HCT116 (cell line): ENCODE data around the gene NCBP3. TPM values are rescaled to one million over a fixed set of nuclear protein-coding genes. Genes with fewer than 3 reads are reported as not detected.
A peak's percentile ranks its signal among the peaks of the same experiment; 100 is the strongest.

Source experiments
- ATAC-seq: fragments of 200-7000 bp; cut with Tn5 transposase; 2 replicates; pipeline ENCODE4 v1.9.1; 2020; ENCODE audit warnings: mild to moderate bottlenecking, moderate library complexity
- BruUV-seq: library from RNA; stranded (reverse); fragments of 400-500 nt; replicated peaks from 2 replicates; lab custom pipeline; 2021; lab: Mats Ljungman, UMichigan
- CTCF ChIA-PET: fragments of 300-600 bp; sonication (Branson Sonifier 250); formaldehyde crosslinking; loops from one replicate; lab custom pipeline; 2021; ENCODE audit warnings: antibody characterized with exemption; lab: Charles Lee
- POLR2A ChIA-PET: fragments of 300-600, 350-600 bp; sonication (Branson Sonifier 250); formaldehyde crosslinking; loops from one replicate; lab custom pipeline; 2021; ENCODE audit warnings: antibody characterized with exemption; lab: Charles Lee
- RAD21 ChIA-PET, 2 experiments: fragments of 300-600 bp; sonication (Branson Sonifier 250); formaldehyde crosslinking; loops; one replicate each; lab custom pipeline; 2023; ENCODE audit warnings: low total read pairs in 2 of 2; ENCODE audit not compliant: uncharacterized antibody in 2 of 2, unreplicated experiment in 2 of 2, low non-redundant PET in 1 of 2; lab: Charles Lee
- DNase-seq: peaks from one replicate; pipeline ENCODE4 v3.0.0-alpha.2; 2010; ENCODE audit warnings: low read depth, low spot score
- H2AFZ ChIP-seq: fragments of 200-600 bp; shearing (Covaris generic), sonication (generic); 2 replicates; pipeline ENCODE4 v1.6.1; 2017; ENCODE audit warnings: low read depth, mixed run types, mixed read lengths, antibody characterized with exemption, low read length; ENCODE audit not compliant: poor library complexity, severe bottlenecking
- H3K27ac ChIP-seq: 2 replicates; pipeline ENCODE4 v1.5.1; 2012; ENCODE audit warnings: low read depth, low read length
- H3K27me3 ChIP-seq: fragments of 200-600 bp; sonication (generic); 2 replicates; pipeline ENCODE4 v1.6.1; 2016; ENCODE audit warnings: mixed run types, low read length, mixed read lengths; ENCODE audit not compliant: insufficient read depth
- H3K36me3 ChIP-seq, 2 experiments: fragments of 200-500 bp in 1 of 2; fragments of 200-600 bp in 1 of 2; sonication (Bioruptor generic) in 1 of 2; sonication (generic) in 1 of 2; 2 replicates each; pipeline versions ENCODE4 v1.5.1 to v1.6.1; 2014 to 2016; ENCODE audit warnings: low read length in 2 of 2, inconsistent platforms in 1 of 2, mixed read lengths in 1 of 2, mixed run types in 1 of 2; ENCODE audit not compliant: insufficient read depth in 2 of 2, control insufficient read depth in 1 of 2
- H3K4me1 ChIP-seq, 2 experiments: fragments of 200-600 bp in 1 of 2; sonication (generic) in 1 of 2; 2 replicates each; pipeline versions ENCODE4 v1.5.1 to v1.6.1; 2012 to 2017; ENCODE audit warnings: low read length in 2 of 2, inconsistent platforms in 1 of 2, mild to moderate bottlenecking in 1 of 2, mixed read lengths in 1 of 2, mixed run types in 1 of 2, moderate library complexity in 1 of 2; ENCODE audit not compliant: insufficient read depth in 2 of 2, control insufficient read depth in 1 of 2
- H3K4me2 ChIP-seq: fragments of 200-600 bp; sonication (generic); 2 replicates; pipeline ENCODE4 v1.6.1; 2017; ENCODE audit warnings: mixed run types, low read length, mixed read lengths
- H3K4me3 ChIP-seq, 2 experiments: fragments of 200-600 bp in 1 of 2; sonication (generic) in 1 of 2; replicated peaks in 1 of 2; 2 replicates each; pipeline ENCODE4 v1.5.1; 2011 to 2016; ENCODE audit warnings: low read length in 2 of 2, control low read depth in 1 of 2, low read depth in 1 of 2, mild to moderate bottlenecking in 1 of 2, mixed read lengths in 1 of 2, mixed run types in 1 of 2
- H3K79me2 ChIP-seq: fragments of 200-600 bp; sonication (generic); 2 replicates; pipeline ENCODE4 v1.6.1; 2017; ENCODE audit warnings: mild to moderate bottlenecking, mixed run types, low read length, moderate library complexity, mixed read lengths; ENCODE audit not compliant: insufficient read depth
- H3K9ac ChIP-seq: fragments of 200-600 bp; sonication (generic); 2 replicates; pipeline ENCODE4 v1.6.1; 2016; ENCODE audit warnings: low read length, mixed read lengths
- H3K9me2 ChIP-seq: fragments of 200-600 bp; sonication (generic), shearing (Covaris generic); 2 replicates; pipeline ENCODE4 v1.6.1; 2017; ENCODE audit warnings: mixed run types, mild to moderate bottlenecking, moderate library complexity; ENCODE audit not compliant: insufficient read depth
- H3K9me3 ChIP-seq, 2 experiments: fragments of 200-500 bp in 1 of 2; fragments of 200-600 bp in 1 of 2; sonication (Bioruptor generic) in 1 of 2; sonication (generic) in 1 of 2; 2 replicates each; pipeline ENCODE4 v1.6.1; 2014 to 2017; ENCODE audit warnings: low read length in 2 of 2, mixed read lengths in 2 of 2, inconsistent platforms in 1 of 2, low read depth in 1 of 2, mild to moderate bottlenecking in 1 of 2, mixed run types in 1 of 2, moderate library complexity in 1 of 2; ENCODE audit not compliant: control insufficient read depth in 1 of 2, insufficient read depth in 1 of 2
- H4K20me1 ChIP-seq: fragments of 200-600 bp; sonication (generic), shearing (Covaris generic); 2 replicates; pipeline ENCODE4 v1.6.1; 2017; ENCODE audit warnings: mixed run types, mild to moderate bottlenecking, moderate library complexity; ENCODE audit not compliant: insufficient read depth
- CBX3 ChIP-seq: IDR thresholded peaks from 2 replicates; pipeline ENCODE4 v1.6.1; 2012; ENCODE audit warnings: low read depth
- CEBPB ChIP-seq: IDR thresholded peaks from 2 replicates; pipeline ENCODE4 v1.6.1; 2012; ENCODE audit warnings: low read depth
- EGR1 ChIP-seq: IDR thresholded peaks from 2 replicates; pipeline ENCODE4 v1.6.1; 2012; ENCODE audit warnings: low read depth
- EZH2 ChIP-seq: fragments of 200-600 bp; sonication (generic); IDR thresholded peaks from 2 replicates; pipeline ENCODE4 v1.6.1; 2017; ENCODE audit warnings: antibody characterized with exemption, mixed run types
- EZH2phosphoT487 ChIP-seq: fragments of 200-600 bp; IDR thresholded peaks from 2 replicates; pipeline ENCODE4 v1.6.1; 2018; ENCODE audit warnings: antibody characterized with exemption, borderline replicate concordance
- FOSL1 ChIP-seq: IDR thresholded peaks from 2 replicates; pipeline ENCODE4 v1.6.1; 2012; ENCODE audit warnings: low read depth
- JUND ChIP-seq: IDR thresholded peaks from 2 replicates; pipeline ENCODE4 v1.6.1; 2012
- RAD21 ChIP-seq: IDR thresholded peaks from 2 replicates; pipeline ENCODE4 v1.6.1; 2012; ENCODE audit warnings: low read depth, mild to moderate bottlenecking
- SIN3A ChIP-seq: IDR thresholded peaks from 2 replicates; pipeline ENCODE4 v1.6.1; 2012; ENCODE audit warnings: low read depth
- SP1 ChIP-seq: IDR thresholded peaks from 2 replicates; pipeline ENCODE4 v1.6.1; 2012; ENCODE audit warnings: low read depth
- TCF7L2 ChIP-seq: IDR thresholded peaks from 2 replicates; pipeline ENCODE4 v1.7.0; 2011; ENCODE audit warnings: borderline replicate concordance, inconsistent platforms; ENCODE audit not compliant: insufficient read depth, insufficient read length; ENCODE audit errors: extremely low read depth
- intact Hi-C: fragments of 100-400 bp; cut with micrococcal nuclease; formaldehyde crosslinking; loops from 2 replicates; pipeline ENCODE4 v1.10.0; 2022
- total RNA-seq: library from RNA; stranded (reverse); gene quantifications from one replicate; pipeline ENCODE4 v1.2.1, GENCODE V29; 2021; ENCODE audit not compliant: unreplicated experiment
- TF ChIP-seq, protein P1 (sequence below), 3 experiments: fragments of 200-600 bp in 1 of 3; sonication (generic) in 1 of 3; IDR thresholded peaks in 2 of 3; conservative IDR thresholded peaks in 1 of 3; 2 replicates each; pipeline ENCODE4 v1.5.1; 2012 to 2017; ENCODE audit warnings: low read depth in 2 of 3, low read length in 2 of 3, antibody characterized with exemption in 1 of 3, borderline replicate concordance in 1 of 3, control low read depth in 1 of 3, mild to moderate bottlenecking in 1 of 3, mixed read lengths in 1 of 3, mixed run types in 1 of 3, moderate library complexity in 1 of 3; ENCODE audit not compliant: insufficient read depth in 1 of 3
- TF ChIP-seq, protein P2 (sequence below): IDR thresholded peaks from 2 replicates; pipeline ENCODE4 v1.6.1; 2012
- TF ChIP-seq, protein P3 (sequence below): IDR thresholded peaks from 2 replicates; pipeline ENCODE4 v1.6.1; 2012

The NCBP3 gene
- total RNA-seq, 1 experiment from 2014 or later, result 46.5 TPM

DNA sequence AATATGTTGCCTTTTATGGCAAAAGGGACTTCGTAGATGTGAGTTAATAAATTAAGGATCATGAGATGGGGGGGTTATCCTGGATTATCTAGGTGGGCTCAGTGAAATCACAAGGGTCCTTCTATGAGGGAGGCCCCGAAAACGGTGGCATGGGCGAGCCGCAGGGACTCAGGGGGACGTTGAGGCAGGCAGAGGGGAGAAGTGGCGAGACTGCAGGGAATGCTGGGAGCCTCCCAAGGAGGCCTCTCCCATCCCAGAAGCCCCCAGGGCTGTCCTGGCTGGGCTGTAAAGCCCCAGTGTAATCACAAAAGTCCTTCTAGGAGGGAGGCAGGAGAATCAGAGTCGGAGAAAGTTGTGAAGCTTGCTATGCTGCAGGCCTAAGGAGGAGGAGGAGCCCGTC lies 80.1 kb downstream of the NCBP3 start:
- CTCF ChIA-PET, result interaction anchor here (1.2 kb wide), 1 partner anchor 28 kb away, joined by 3 read pairs; no protein-coding TSS in a partner anchor
- TF ChIP-seq, protein P1, sequence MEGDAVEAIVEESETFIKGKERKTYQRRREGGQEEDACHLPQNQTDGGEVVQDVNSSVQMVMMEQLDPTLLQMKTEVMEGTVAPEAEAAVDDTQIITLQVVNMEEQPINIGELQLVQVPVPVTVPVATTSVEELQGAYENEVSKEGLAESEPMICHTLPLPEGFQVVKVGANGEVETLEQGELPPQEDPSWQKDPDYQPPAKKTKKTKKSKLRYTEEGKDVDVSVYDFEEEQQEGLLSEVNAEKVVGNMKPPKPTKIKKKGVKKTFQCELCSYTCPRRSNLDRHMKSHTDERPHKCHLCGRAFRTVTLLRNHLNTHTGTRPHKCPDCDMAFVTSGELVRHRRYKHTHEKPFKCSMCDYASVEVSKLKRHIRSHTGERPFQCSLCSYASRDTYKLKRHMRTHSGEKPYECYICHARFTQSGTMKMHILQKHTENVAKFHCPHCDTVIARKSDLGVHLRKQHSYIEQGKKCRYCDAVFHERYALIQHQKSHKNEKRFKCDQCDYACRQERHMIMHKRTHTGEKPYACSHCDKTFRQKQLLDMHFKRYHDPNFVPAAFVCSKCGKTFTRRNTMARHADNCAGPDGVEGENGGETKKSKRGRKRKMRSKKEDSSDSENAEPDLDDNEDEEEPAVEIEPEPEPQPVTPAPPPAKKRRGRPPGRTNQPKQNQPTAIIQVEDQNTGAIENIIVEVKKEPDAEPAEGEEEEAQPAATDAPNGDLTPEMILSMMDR (IDR thresholded peaks at IDR 0.05 in 2 of 3, conservative IDR thresholded peaks at IDR 0.05 in 1 of 3; ENCODE audit: borderline replicate concordance in 1 of 3, insufficient read depth in 1 of 3, low read depth in 2 of 3, low read length in 2 of 3), result no peak
- TF ChIP-seq TCF7L2 (no peak), JUND (no peak)
- DNase-seq (no peak), ATAC-seq (no peak)
- Histone ChIP-seq H3K27ac (no peak overlapping the region), H3K4me1 (peaks cover 0 to 17% of the 10 kb centered on the region in 2 experiments; a peak in 2 of 4 replicates), H3K9me3 (no peaks in the 10 kb centered on the region), H3K36me3 (no peaks in the 10 kb centered on the region), H2AFZ (peak overlapping the region; percentile 68), H3K4me2 (peak overlapping the region; percentile 66), H3K27me3 (no peaks in the 10 kb centered on the region), H3K79me2 (no peaks in the 10 kb centered on the region), H3K9me2 (no peaks in the 10 kb centered on the region), H3K9ac (peak overlapping the region; percentile 8; the same call in 1 of the 2 replicates), H3K4me3 (0 out of 4 replicates have a peak overlapping the region, but pooled peaks of 1 of the 2 experiments have one; percentile 25), H4K20me1 (no peaks in the 10 kb centered on the region)
- RAD21 ChIA-PET, result no interaction called here
- intact Hi-C loops, result no loop called here
- no TSS peak for BruUV-seq
- POLR2A ChIA-PET, result no interaction called here

DNA sequence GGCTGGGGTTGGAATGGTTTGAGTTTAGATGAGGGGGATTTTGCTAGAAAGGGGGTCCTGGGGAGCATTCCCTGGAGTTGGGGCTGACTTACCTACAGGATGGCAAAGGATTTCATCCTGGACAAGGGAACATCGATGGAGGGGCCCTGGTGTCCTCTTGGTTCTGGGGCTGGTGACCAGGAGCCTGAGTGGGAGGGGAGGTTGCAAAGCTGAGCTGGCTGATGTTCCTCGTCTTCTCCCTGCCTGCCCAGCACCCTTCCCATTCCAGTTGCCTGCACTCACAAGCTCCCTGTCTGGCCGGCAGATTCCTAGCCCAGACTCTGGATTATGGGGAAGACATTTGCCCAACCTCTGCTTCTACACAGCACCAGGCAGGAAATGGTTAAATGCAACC lies 82.3 kb downstream of the NCBP3 start:
- Histone ChIP-seq H3K9ac (no peak overlapping the region), H3K4me2 (no peak overlapping the region), H3K27ac (no peak overlapping the region), H3K4me3 (no peak overlapping the region), H3K27me3 (no peaks in the 10 kb centered on the region), H3K9me3 (no peaks in the 10 kb centered on the region), H3K9me2 (no peaks in the 10 kb centered on the region), H3K36me3 (no peaks in the 10 kb centered on the region), H4K20me1 (no peaks in the 10 kb centered on the region), H2AFZ (no peak overlapping the region), H3K4me1 (peaks cover 0 to 17% of the 10 kb centered on the region in 2 experiments; a peak in 2 of 4 replicates), H3K79me2 (no peaks in the 10 kb centered on the region)
- CTCF ChIA-PET, result no interaction called here
- POLR2A ChIA-PET, result no interaction called here
- no TSS peak for BruUV-seq
- ATAC-seq (no peak), DNase-seq (no peak)
- intact Hi-C loops, result no loop called here
- TF ChIP-seq CBX3 (no peak), JUND (no peak), SP1 (no peak), EGR1 (no peak), FOSL1 (no peak), EZH2 (no peak), CEBPB (no peak), SIN3A (no peak), RAD21 (no peak), EZH2phosphoT487 (no peak)
- TF ChIP-seq, protein P2, sequence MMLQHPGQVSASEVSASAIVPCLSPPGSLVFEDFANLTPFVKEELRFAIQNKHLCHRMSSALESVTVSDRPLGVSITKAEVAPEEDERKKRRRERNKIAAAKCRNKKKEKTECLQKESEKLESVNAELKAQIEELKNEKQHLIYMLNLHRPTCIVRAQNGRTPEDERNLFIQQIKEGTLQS, result no peak
- TF ChIP-seq, protein P3, sequence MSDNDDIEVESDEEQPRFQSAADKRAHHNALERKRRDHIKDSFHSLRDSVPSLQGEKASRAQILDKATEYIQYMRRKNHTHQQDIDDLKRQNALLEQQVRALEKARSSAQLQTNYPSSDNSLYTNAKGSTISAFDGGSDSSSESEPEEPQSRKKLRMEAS, result no peak
- TF ChIP-seq, protein P1 (IDR thresholded peaks at IDR 0.05 in 2 of 3, conservative IDR thresholded peaks at IDR 0.05 in 1 of 3; ENCODE audit: borderline replicate concordance in 1 of 3, insufficient read depth in 1 of 3, low read depth in 2 of 3, low read length in 2 of 3), result no peak
- RAD21 ChIA-PET, result no interaction called here
